GM18519 (cell line): ENCODE data around the gene DPH7.
"Not testable (repeated sequence)": the region's sequence is repeated elsewhere in the genome, so short reads cannot be mapped to it uniquely, and the experiment has no call there.

Experiments
- ATAC-seq: cut with Tn5 transposase; IDR thresholded peaks from one replicate; pipeline ENCODE4 v1.9.1; 2021; ENCODE audit warnings: mild to moderate bottlenecking, moderate library complexity; ENCODE audit not compliant: unreplicated experiment, low FRiP score

DPH7 gene

DNA sequence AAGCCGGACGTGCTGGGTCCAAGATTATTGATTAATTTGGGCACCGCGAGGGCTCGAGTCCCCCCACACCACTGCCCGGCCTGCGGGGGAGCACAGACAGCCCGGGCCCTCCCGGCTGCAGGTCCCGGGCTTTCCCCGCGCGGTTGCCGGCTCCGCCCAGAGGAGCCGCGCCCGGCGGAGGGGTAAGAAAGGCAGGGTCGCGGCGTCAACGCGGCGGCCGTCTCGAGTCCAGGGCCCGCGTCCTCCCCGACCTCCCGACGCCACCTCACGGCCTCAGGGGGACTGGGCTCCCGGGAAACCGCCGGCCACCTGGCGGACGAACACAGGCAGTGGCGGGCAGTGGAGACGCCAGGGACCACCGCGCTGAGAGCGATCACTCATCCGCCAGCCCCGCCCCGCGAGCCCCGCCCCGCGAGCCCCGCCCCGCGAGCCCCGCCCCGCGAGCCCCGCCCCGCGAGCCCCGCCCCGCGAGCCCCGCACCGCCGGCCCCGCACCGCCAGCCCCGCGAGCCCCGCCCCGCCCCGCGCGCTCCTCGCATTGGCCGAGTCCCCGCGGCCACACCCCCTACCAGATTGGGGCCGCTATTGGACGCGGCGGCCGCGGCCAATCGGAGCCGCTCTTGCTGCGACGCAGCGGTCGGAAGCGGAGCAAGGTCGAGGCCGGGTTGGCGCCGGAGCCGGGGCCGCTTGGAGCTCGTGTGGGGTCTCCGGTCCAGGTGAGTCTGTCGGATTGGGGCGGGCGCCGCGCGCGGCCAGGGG, 27.3 kb downstream of the DPH7 start, which contains the start of gene MRPL41:
TSS of gene MRPL41 (plus strand) at position 616 of the 758 bp plus-strand sequence. CDS start 203 bp downstream, outside the sequence.
- ATAC-seq = peak; percentile 69

DNA sequence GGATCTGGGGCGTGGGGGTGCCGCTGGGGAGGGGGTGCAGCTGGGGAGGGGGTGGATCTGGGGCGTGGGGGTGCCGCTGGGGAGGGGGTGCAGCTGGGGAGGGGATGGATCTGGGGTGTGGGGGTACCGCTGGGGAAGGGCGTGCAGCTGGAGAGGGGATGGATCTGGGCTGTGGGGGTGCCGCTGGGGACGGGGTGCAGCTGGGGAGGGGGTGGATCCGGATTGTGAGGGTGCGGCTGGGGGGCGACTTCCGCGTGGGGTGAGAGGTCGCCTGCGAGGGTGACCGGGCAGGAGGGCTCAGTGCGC, 27.8 kb downstream of the DPH7 start:
- not testable (repeated sequence) for ATAC-seq

DNA sequence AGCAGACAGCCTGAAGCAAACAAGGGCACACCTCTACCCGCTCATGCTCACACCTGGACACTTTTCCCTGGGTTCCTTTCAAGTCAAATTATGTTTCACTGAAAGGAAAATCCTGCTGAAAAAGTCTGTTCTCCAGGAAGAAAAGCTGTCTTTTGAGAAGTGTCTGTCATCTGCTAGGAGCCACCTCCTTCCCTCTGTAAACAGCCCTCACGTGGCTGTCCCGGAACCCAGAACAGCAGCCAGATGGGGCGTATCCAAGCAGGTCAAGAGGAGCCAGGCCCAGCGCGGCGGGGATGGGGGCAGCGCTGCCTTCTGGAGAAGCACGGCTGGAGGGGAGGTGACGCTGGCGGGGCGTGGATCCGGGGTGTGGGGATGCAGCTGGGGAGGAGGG, 28.5 kb downstream of the DPH7 start, which contains the start of gene PNPLA7:
TSS of gene PNPLA7 (minus strand) at position 172 of the 391 bp plus-strand sequence. CDS start 205 bp downstream, outside the sequence.
- no peak for ATAC-seq

DNA sequence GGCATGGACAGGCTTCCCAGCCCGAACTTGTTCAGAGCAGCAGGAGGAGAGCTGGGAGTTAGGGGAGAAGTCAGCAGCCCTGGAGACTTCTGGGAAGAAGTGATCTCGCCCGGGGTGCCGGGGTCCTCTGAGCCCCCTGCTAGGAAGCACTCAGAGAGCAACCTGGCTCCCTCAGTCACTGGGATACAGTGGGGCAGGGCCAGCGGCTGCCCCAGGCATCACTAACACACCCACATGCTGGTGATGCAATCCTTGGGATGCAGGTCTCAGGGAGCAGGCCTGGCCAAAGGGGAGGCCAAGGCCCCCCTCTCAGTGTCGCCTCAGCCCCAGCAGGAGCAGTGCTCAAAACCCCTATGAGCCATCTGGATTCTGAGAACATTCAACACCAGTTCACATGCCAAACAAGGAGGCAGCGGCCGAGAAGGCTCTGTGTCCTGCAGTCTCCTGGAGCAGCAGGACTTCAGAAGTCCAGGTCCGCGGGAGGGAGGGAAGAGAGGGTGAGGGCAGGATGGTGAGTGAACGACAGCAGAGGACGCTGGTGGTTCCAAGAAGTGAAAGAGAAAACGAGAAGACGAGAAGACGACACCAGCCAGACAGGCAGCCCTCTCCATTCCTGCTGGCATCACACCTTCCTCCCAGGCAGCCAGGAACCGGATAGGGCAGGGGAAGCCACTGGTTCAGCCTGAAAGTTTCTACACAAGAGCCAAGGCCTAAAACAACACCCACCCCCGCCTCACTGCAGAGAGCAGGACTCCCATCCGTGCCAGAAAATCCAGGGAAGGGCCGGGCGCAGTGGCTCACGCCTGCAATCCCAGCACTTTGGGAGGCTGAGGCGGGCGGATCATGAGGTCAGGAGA, 30.8 kb downstream of the DPH7 start:
- no peak for ATAC-seq

- no peak for ATAC-seq
Observed at GRCh38 chr9:137545123-137545522, 33.6 kb downstream of the DPH7 start.

- ATAC-seq = no peak
Observed at GRCh38 chr9:137544176-137544760, 34.5 kb downstream of the DPH7 start.

- ATAC-seq = no peak
Observed at GRCh38 chr9:137543237-137543963, 35.3 kb downstream of the DPH7 start.

- ATAC-seq = no peak
Observed at GRCh38 chr9:137542486-137542885, 36.2 kb downstream of the DPH7 start.

DNA sequence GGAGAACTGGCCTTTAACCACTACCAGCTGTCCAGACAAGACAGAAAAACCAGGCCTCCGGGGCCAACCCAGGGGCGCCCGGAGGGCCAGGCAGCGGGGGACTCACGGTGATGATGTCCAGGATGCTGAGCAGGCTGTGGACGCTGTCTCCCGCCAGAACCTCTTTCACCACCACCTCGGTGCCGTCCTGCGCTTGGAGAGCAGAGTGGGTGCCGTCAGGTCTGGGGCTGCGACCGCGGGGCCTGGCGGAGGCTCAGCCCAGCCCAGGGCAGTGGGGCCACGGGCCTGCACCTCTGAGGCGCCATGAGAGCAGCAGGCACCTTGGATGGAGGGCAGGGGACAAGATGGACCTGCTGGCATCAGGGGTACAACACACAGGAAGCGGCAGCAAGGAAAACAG, 38.2 kb downstream of the DPH7 start:
- ATAC-seq = no peak

- ATAC-seq = no peak
Observed at GRCh38 chr9:137538058-137538457, 40.7 kb downstream of the DPH7 start.

- not testable (repeated sequence) for ATAC-seq
Observed at GRCh38 chr9:137536594-137537131, 42.1 kb downstream of the DPH7 start.

DNA sequence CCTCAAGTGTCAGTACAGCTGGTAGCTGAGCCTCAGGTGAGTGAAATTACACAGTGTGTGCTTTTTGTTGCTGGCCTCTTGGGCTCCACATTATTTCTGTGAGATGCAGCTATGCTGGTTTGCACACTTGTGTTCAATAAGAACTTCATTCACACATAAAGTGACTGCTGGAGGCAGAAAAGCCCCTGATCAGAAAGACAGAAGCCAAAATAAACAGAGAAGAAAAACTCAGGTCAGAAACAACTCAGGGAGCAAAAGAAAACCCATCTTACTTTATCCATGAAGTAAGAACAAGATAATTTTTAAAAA, 43.7 kb downstream of the DPH7 start:
- ATAC-seq = no peak

DNA sequence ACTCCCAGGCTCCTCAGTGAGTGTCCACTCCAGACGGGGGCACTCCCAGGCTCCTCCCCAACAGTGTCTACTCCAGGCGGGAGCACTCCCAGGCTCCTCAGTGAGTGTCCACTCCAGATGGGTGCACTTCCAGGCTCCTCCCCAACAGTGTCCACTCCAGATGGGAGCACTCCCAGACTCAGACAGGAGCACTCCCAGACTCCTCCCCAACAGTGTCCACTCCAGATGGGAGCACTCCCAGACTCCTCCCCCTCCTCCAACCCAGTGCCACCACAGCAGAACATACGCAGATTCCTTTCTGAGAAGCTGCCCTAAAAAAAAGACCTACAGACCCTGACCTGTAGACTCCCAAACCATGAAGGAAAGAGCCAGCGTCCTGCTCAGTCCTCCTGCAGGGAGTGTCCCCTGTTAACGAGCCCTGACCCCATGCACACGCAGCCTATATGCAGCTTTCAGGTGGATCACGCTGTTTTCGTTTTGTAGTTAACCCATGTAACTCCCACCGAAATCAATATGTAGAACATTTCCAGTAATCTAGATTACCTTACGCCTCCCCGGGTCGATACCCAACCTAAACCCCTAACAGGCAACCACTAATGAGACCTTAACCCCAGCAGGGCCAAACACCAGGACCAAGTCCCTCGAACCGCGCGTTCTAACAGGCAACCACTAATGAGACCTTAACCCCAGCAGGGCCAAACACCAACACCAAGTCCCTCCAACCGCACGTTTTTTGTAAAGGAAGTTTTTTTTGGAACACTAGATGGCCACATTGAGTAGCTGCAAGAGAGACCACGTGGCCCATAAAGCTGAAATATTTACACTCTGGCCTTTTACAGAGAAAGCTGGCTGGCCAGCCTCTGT, 44.2 kb downstream of the DPH7 start:
- no peak for ATAC-seq

GRCh38 chr9:137532891-137533468, 45.7 kb downstream of the DPH7 start:
- ATAC-seq = not testable (repeated sequence)

DNA sequence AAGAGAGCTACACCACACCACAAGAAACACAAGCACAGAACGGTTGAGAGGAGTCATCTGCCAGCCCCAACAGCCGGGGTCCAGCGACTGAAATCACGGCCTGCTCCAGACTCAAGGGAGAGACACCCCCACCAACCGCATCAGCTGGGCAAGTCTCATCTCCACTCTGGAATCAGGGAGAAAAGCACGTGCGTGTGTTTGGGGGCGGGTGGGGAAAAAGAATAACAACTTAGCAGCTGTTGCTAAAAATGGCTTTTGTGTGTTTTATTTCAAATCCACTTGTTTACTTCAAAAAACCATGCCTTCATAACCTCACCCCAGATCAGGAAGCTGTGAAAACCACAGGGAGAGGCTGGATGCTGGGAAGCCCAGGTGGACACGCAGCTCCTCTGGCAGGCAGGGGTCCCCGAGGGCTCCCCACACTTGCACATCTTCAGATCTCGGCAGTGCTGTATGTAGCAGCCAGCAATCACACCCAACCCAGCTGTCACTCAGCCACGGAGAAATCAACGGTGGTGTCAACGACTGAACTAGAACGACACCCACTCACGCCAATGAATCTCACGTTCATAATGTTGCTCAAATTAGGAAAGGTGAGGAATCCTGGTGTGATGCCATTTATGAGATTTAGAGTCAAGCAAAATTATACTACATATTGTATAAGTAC, 47.5 kb downstream of the DPH7 start:
- no peak for ATAC-seq

DNA sequence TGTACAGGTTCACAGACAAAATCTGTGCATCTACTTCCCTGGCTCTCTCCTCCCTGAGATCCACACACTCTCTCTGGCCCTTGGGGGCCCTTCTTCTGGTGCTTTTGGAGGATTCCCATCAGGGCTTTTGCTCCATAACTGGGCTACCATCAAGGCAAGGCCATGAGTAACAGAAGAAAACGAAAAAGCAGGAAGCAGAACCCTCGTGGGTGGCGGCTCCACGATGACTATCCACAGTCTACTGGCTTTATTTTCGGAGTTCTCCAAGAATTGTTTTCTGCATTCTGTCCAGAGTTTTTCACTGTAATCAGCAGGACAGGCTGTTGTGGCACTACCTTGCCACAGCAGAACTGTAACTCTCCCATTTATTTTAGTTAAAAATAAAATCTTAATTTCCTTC, 48.4 kb downstream of the DPH7 start:
- no peak for ATAC-seq

- ATAC-seq = no peak
Observed at GRCh38 chr9:137524981-137525317, 53.8 kb downstream of the DPH7 start.

DNA sequence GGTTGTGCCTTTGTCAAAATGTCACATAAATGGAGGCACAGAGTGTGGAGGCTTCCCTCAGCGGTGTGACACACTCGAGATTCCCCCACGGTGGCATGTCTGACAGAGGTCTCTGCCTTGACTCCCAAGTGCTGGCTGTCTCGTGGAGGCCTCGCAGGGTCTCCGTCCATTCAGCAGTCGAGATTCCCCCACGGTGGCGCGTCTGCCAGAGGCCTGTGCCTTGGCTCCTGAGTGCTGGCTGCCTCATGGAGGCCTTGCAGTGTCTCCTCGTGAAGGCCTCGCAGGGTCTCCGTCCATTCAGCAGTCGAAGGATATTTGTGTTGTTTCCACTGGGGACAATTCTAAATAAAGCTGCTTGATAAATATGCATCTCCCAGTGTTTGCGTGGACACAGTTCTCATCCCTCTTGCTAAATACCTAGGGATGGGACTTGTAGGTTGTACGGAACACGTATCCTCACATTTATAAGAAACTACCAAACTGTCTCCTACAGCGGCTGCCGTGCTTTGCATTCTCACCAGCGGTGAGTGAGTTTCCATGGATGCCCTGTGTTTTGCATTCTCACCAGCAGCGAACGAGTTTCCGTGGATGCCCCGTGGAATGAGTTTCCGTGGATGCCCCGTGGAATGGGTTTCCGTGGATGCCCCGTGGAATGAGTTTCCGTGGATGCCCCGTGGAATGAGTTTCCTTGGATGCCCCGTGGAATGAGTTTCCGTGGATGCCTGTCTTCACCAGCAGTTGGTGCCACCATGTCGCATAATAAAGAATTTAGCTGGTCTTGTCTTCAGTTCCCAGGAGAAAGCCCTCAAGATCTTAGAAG, 54.4 kb downstream of the DPH7 start:
- no peak for ATAC-seq
